Head of caudate nucleus (tissue), 42 donors: Measurements from ENCODE around the gene MACROH2A2.
"Not testable (repeated sequence)": the region's sequence is repeated elsewhere in the genome, so short reads cannot be mapped to it uniquely, and the experiment has no call there.

Source experiments
- DNase-seq, 42 donors: peaks; one replicate each; pipeline versions ENCODE4 v3.0.0 to v3.0.0-alpha.2; 2020 to 2021; ENCODE audit warnings: mixed read lengths in 7 of 42
- intact Hi-C: fragments of 100-400 bp; cut with DNase I; formaldehyde crosslinking; loops from one replicate; pipeline ENCODE4 v1.15.0; 2022

The MACROH2A2 gene

GRCh38 chr10:70121281-70121949 is 68.8 kb downstream of the MACROH2A2 start:
- intact Hi-C loops = no loop called here

DNA sequence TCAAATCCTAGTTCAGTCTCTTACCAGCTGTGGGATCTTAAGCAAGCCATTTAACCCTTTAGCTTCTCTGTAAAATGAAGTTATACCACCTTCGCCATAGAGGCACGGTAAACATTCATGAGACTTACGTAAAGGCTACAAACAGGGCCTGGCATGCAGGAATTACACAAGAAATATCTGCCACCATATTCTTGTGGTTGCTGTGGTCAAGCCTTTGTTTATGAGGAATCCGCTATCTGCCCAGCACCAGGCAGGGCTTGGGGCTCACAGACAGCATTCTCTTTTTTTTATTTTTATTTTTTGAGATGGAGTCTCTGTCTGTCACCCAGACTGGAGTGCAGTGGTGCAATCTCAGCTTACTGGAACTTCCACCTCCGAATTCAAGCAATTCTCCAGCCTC is 70.1 kb downstream of the MACROH2A2 start:
- DNase-seq = no peak
- intact Hi-C loops = no loop called here

More at GRCh38 chr10:70121281-70121949, 68.8 kb downstream of the MACROH2A2 start:
- DNase-seq = no peak

DNA sequence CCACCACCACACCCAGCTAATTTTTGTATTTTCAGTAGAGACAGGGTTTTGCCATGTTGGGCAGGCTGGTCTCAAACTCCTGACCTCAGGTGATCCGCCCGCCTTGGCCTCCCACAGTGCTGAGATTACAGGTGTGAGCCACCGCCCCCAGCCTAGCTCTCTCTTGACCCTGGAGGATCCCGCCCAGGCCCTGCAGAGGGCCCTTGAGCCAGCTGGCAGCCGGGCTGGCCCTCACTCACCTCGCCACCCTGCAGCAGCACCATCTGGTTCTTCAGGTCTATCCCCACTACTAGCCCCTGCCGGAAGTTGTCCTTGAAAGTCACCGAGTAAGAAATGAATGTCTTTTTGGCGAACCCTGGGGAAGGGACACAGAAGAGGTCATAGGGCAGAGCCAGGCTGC is 70.5 kb downstream of the MACROH2A2 start:
- DNase-seq, intact Hi-C loops: not testable (repeated sequence)

GRCh38 chr10:70123817-70124216 is 71.2 kb downstream of the MACROH2A2 start:
- intact Hi-C loops = no loop called here
- DNase-seq = no peak

DNA sequence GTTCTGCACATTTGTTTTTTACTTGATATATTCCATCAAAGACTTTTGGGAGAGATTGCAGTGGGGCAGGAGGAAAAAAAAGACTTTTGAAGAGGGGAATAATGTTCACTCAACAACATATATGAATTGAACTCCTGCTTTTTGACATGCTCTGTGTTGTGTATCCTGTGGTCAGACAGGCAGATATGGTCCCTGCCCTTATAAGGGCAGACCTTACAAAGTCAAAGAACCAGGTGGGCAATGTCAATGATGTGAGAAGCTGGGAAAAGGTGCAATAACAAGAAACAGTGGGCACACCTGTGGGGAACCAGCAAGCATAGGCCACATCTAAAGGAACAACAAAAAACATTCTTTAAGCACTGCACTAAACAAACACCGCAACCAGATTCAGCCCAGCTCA is 71.8 kb downstream of the MACROH2A2 start:
- no peak for DNase-seq
- intact Hi-C loops = no loop called here

DNA sequence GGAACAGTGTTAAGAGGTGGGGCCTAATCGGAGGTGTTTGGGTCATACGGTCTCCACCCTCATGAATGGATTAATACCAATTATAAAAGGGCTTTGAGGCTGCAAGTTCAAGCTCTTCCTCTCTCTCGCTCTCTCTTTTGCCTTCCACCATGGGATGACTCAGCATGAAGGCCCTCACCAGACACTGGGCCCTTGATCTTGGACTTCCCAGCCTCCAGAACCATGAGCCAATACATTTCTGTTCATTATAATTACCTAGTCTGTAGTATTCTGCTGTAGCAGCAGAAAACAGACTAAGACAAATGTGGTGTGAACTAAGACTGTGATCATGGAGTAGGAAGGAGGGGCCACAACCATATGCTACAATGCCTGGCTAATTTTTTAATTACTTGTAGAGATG is 72.3 kb downstream of the MACROH2A2 start:
- no peak for DNase-seq
- intact Hi-C loops = no loop called here

DNA sequence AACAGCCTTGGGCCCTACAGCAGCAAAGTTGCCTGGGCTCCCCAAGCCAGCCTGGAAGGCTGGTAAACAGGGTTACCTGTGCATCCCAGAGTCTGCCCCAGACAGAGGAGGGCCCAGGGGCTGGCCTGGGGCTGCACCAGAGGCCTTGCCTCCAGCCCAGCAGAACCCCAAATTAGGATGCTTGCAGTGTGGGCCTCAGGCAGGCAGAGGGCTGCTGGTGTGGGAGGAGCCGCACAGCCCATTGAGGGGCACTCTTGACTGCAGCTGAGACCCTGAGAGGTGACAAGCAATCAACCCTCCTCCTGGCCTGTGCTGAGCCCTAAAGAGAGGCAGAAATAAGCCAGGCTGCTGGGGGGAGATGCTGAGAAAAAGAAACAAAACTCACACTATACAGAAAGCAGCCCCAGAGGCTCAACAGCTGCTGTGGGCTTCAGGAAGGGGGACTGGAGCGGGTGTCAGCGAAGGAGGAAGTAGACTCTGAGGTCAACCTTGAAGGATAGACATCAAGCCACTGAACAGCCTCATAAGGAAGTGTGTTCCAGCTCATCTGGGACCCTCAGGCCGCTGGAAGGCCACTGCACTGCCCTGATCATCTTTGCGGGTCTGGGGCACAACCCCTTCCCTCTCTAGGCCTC is 73.4 kb downstream of the MACROH2A2 start:
- intact Hi-C loops = no loop called here
- DNase-seq = no peak

DNA sequence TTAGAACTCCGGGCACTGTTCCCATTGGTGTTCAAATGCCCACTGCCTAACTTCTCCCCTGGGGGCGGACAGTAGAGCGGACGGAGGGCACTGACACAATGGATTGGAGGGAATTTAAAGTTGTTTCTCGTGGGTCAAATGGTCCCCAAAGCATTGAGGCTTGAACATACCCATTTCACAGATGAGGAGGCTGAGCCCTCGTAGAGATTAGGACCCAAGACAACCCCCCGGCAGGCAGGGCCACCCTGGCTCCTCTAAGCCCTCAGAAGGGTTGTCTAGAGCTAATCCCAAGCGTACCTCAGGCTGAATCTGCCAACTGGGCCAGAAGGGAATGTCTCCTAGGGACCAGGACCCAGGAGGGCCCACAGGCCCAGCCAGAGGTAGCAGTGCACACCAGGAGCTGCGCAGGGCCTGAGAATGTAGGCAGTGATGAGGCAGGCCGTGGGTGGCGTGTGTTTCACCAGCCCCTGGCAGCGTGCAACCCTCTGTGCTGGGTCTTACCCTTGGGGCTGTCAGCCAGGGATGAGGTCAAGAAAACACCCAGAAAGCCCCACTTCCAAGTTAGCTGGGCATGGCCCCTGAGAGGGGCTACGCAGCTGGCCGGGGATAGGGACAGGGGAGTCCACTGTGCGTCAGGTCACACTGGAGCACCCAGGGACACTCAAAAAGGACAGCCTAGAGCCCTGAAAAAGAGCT is 74.2 kb downstream of the MACROH2A2 start:
- intact Hi-C loops = no loop called here
- DNase-seq = no peak

- DNase-seq = peak in 3 of 42 donors; percentile 7 to 28 (median 16)
- intact Hi-C loops = no loop called here
Measured at GRCh38 chr10:70130878-70131559, 78.4 kb downstream of the MACROH2A2 start.

DNA sequence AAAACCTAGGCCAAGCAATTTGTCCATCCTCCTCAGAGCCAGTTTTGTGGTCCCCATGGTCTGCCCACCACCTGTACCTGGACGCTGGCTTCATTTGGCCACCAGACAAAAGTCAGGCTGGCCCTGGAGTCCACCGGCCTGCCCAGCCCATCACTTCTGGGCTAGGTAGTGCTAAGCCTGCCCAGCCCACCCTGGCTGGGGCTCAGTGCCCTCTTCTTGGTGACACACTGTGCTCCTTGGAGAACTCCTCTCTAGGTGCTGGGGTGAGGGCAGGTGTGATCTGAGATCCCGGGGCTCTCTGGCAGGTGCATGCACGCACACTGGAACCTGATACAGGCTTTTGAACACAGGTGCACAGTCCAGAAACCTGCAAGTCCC is 78.9 kb downstream of the MACROH2A2 start:
- intact Hi-C loops = no loop called here
- peak in 2 of 42 donors; percentile 3 to 6 for DNase-seq

DNA sequence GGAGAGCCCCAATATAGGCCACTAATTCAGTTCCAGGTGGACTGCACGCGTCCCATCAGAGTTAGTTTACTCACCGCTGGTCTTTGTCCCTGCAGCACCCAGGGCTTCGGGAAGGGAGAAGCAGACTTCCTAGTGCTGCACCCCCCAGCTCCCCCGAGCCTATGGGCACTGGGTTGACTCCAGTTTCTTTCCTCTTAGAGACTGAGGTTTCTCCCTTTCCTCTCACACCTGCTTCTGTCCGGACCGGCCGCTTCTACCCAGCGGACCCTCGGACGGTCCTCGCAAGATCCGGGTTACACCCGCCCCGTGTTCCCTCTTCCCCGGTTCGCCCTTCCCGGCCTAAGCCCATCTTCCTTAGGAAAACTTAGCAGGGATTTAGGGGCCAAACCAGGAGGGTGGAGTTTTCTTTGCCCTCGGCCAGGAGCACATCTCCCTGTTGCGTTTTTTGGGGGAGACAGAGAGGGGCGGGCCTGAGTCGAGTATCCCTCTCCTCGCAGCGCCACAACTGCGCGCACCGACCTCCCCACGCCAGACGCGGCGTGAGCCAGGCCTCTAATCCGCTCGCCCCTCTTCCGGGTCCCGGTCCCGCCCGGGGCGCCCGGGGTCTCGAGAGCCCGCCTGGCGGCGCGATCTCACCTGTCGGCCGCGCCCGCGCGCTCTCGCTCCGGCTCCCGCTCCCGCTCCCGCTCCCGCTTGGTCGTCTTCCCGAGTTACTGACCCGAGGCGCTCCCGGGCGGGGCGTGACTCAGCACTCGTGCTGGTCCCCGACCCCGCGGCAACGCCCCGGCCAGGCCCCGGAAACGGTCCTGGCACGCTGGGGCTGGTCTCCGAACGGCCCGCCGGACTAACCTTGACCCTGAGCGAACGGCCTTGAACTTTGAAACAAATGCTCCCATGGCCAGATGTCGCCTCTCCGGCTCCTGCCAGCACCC is 79.7 kb downstream of the MACROH2A2 start, which contains the start of gene AIFM2:
Gene AIFM2 (minus strand): TSS at position 728 of the 932 bp plus-strand sequence. CDS start 8,741 bp downstream, outside the sequence.
- intact Hi-C loops = no loop called here
- DNase-seq = peak in 25 of 42 donors; percentile 8 to 67 (median 31)

DNA sequence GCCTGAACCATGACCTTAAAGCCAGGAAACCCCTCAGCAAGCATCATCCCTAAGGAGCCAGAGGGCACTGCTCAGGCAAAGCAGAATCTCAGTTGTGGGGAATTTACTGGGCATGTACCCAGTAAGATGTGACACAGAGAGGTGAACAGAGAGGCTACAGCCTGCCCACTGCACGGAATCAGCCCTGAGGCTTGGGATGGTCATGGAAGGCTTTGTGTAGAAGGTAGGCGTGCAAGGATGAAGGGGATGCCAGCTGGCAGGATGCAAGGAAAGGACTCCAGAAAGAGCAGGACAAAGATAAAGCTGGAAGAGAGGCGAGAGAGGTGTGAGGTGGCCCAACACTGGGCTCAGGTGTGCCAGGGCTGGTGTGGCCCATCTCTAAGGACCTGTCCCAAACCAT is 82.4 kb downstream of the MACROH2A2 start:
- peak in 3 of 42 donors; percentile 10 to 21 (median 16) for DNase-seq
- intact Hi-C loops = no loop called here

DNA sequence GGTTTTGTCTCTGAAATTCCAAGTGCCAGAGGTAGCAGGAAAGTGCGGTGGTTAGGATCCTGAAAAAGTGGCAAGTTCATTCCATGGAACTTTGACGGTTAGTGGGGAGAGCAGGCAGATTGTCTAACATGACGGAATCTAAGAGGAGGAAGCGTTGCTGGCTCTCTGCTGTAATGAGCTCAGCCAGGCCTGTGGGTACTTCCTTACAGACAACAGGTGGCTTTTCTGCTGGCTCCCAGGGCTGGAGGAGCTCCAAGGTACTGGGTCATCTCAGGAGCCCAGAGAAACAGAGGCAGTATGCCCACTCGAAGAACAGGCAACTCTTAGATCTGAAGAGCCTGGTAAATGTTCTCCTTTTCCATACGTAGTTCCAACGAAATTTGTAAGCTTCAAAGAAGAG is 83.0 kb downstream of the MACROH2A2 start:
- DNase-seq = peak in 4 of 42 donors; percentile 11 to 25 (median 16)
- intact Hi-C loops = no loop called here

GRCh38 chr10:70137135-70137534 is 84.5 kb downstream of the MACROH2A2 start:
- DNase-seq = peak in 2 of 42 donors; percentile 2 to 5
- intact Hi-C loops = no loop called here

DNA sequence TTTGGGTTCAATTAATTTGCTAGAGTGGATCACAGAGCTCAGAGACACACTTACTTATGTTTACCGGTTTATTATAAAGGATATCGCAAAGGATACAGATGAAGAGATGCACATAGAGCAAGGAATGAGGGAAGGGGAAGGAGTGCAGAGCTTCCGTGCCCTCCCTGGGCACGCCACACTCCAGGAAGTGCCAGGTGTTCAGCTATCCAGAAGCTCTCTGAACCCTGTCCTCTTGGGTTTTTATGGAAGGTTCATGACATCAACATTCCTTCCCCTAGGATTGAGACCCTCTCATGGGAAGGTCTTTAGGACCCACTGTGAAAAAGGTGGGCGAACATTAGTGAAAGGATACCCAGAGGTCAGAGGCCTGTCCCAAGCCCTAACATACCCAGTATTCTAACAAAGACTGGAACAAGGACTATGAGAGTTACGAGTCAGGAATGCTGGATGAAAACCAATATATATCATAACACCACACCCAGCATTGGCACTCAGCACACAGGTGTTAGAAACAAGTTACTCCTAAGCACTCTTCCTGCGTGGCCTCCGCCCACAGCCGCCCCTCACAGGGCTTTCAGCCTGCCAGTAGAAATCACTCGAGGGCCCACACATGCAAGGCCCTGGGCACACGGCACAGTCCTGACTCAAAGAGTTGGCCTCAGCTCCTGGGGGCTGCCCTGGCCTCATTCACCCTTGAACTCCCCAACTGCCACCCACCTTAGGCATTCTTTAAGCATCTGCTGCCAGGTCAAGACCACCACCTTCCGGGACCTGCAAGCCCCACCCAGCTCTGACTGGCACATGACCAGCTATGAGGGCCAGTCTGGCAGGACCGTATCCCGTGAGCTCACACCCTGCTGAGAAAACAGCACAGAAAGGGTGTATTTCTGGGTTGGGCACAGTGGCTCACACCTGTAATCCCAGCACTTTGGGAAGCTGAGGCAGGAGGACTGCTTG is 85.6 kb downstream of the MACROH2A2 start:
- intact Hi-C loops = no loop called here
- DNase-seq = peak in 5 of 42 donors; percentile 3 to 34 (median 17)

GRCh38 chr10:70139151-70139996 is 86.7 kb downstream of the MACROH2A2 start:
- peak in 2 of 42 donors; percentile 18 to 28 for DNase-seq
- intact Hi-C loops = no loop called here

- intact Hi-C loops = no loop called here
- DNase-seq = peak in 1 of 42 donors; percentile 15
Measured at GRCh38 chr10:70139997-70140250, 87.3 kb downstream of the MACROH2A2 start.
